Activated CD4-positive, alpha-beta T cell treated with anti-CD3 and anti-CD28 coated beads, Interleukin-10, Interleukin-2, amounts not matched to agents 100 ng/mL and 50 ng/mL, durations not matched to agents 16 hours and 8 hours (primary cell): ENCODE measurements around the gene AIFM1.

Source experiments
- DNase-seq: peaks from one replicate; pipeline ENCODE4 v3.0.0-alpha.2; 2020

Gene AIFM1

GRCh38 chrX:130118441-130119311 is 47.0 kb downstream of the AIFM1 start:
- DNase-seq, result peak; percentile 53

- no peak for DNase-seq
These were observed 48.5 kb downstream of the AIFM1 start for GRCh38 chrX:130117166-130117565.

GRCh38 chrX:130115119-130115885 is 50.3 kb downstream of the AIFM1 start:
- DNase-seq, result peak; percentile 22

- DNase-seq, result no peak
These were observed 51.5 kb downstream of the AIFM1 start for GRCh38 chrX:130114141-130114588.

GRCh38 chrX:130111220-130112154 is 54.2 kb downstream of the AIFM1 start:
- DNase-seq, result no peak

GRCh38 chrX:130110379-130111219 is 55.0 kb downstream of the AIFM1 start, which contains the start of gene ELF4:
Gene ELF4 (minus strand): TSS chrX:130110497. CDS start chrX:130081330, 29,167 bp downstream.
- DNase-seq, result peak; percentile 52

GRCh38 chrX:130109429-130110378 is 55.9 kb downstream of the AIFM1 start:
- DNase-seq, result no peak

- DNase-seq, result peak; percentile 67
These were observed 56.8 kb downstream of the AIFM1 start for GRCh38 chrX:130108647-130109428.

GRCh38 chrX:130106071-130106470 is 59.6 kb downstream of the AIFM1 start:
- DNase-seq, result no peak

- no peak for DNase-seq
These were observed 60.4 kb downstream of the AIFM1 start for GRCh38 chrX:130105244-130105643.

GRCh38 chrX:130103605-130104004 is 62.0 kb downstream of the AIFM1 start:
- DNase-seq, result no peak

GRCh38 chrX:130100180-130100579 is 65.5 kb downstream of the AIFM1 start:
- DNase-seq, result no peak

- no peak for DNase-seq
These were observed 67.5 kb downstream of the AIFM1 start for GRCh38 chrX:130098210-130098552.

- no peak for DNase-seq
These were observed 68.0 kb downstream of the AIFM1 start for GRCh38 chrX:130097507-130098209.

GRCh38 chrX:130095249-130096030 is 70.2 kb downstream of the AIFM1 start:
- no peak for DNase-seq

GRCh38 chrX:130094696-130095095 is 70.9 kb downstream of the AIFM1 start:
- DNase-seq, result no peak

- no peak for DNase-seq
These were observed 72.4 kb downstream of the AIFM1 start for GRCh38 chrX:130093271-130093670.

- peak; percentile 95 for DNase-seq
These were observed 73.6 kb downstream of the AIFM1 start for GRCh38 chrX:130091980-130092522.
